BE2C (cell line): ENCODE results near the gene PSMD5.

Source experiments
- DNase-seq: peaks from one replicate; pipeline ENCODE4 v3.0.0-alpha.2; 2020
- H3K27me3 ChIP-seq: fragments of 250-450 bp; sonication (Bioruptor Pico); 2 replicates; pipeline ENCODE4 v1.5.1; 2020; ENCODE audit warnings: mild to moderate bottlenecking
- H3K36me3 ChIP-seq: fragments of 250-450 bp; sonication (Bioruptor Pico); 2 replicates; pipeline ENCODE4 v1.5.1; 2020; ENCODE audit warnings: mild to moderate bottlenecking
- H3K4me1 ChIP-seq: fragments of 250-450 bp; sonication (Bioruptor Pico); 2 replicates; pipeline ENCODE4 v1.5.1; 2020
- H3K4me3 ChIP-seq: 2 replicates; pipeline ENCODE4 v1.5.1; 2011; ENCODE audit warnings: low read depth, low read length
- H3K9me3 ChIP-seq: fragments of 250-450 bp; sonication (Bioruptor Pico); 2 replicates; pipeline ENCODE4 v1.5.1; 2020
- TF ChIP-seq, protein P1 (sequence below): IDR thresholded peaks from 2 replicates; pipeline ENCODE4 v1.5.1; 2012; ENCODE audit warnings: mild to moderate bottlenecking, low read depth, low read length

The PSMD5 gene

DNA sequence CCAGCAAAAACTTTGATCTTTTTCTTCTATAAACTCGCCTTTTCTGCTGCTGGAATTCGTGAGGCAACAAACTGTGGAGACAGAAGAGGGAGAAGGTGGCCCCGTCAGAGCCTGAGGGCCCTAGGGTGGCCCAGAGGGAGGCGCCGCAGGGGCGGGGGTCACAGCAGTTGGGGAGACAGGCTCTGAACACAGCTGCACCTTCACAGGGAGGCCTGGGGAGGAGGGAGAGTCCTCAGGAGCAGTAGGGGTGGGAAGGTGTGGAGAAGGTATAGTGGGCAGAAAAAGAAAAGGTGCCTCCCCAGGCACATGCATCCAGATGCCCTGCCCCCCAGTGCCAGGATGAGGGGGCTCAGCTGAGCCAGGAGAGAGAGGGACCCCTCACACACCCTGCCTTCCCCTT is 19.2 kb upstream of the PSMD5 start:
- TF ChIP-seq, protein P1, sequence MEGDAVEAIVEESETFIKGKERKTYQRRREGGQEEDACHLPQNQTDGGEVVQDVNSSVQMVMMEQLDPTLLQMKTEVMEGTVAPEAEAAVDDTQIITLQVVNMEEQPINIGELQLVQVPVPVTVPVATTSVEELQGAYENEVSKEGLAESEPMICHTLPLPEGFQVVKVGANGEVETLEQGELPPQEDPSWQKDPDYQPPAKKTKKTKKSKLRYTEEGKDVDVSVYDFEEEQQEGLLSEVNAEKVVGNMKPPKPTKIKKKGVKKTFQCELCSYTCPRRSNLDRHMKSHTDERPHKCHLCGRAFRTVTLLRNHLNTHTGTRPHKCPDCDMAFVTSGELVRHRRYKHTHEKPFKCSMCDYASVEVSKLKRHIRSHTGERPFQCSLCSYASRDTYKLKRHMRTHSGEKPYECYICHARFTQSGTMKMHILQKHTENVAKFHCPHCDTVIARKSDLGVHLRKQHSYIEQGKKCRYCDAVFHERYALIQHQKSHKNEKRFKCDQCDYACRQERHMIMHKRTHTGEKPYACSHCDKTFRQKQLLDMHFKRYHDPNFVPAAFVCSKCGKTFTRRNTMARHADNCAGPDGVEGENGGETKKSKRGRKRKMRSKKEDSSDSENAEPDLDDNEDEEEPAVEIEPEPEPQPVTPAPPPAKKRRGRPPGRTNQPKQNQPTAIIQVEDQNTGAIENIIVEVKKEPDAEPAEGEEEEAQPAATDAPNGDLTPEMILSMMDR, result no peak
- H3K36me3 ChIP-seq, result peaks cover 48% of the 10 kb centered on the region
- no peaks in the 10 kb centered on the region for H3K4me1 ChIP-seq

DNA sequence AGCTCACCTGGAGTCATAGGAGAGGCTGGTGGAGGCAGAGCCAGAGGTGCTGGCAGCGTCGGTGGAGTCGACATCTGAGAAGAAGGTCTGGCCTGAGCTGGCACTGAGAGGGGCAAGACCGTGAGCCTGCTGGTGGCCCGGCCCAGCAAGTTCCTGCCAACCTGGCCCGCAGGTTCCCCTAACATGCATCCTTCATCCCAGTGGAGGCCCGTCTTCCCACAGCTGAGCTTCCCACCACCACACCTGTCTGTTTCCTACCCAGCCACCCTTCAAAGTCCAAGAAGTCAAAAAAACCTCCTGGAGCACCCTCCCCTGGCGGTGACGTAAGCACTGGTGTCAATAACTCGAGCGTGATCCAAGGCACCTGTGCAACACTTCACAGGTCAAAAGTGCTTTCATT is 17.4 kb upstream of the PSMD5 start:
- no peak for DNase-seq
- TF ChIP-seq, protein P1, result no peak
- Histone ChIP-seq H3K9me3 (no peaks in the 10 kb centered on the region), H3K4me3 (no peak overlapping the region), H3K4me1 (no peaks in the 10 kb centered on the region), H3K36me3 (peaks cover 45% of the 10 kb centered on the region), H3K27me3 (no peaks in the 10 kb centered on the region)

More for the DNA sequence above, 19.2 kb upstream of the PSMD5 start:
- Histone ChIP-seq H3K27me3 (no peaks in the 10 kb centered on the region), H3K9me3 (no peaks in the 10 kb centered on the region), H3K4me3 (no peak overlapping the region)
- DNase-seq, result no peak

DNA sequence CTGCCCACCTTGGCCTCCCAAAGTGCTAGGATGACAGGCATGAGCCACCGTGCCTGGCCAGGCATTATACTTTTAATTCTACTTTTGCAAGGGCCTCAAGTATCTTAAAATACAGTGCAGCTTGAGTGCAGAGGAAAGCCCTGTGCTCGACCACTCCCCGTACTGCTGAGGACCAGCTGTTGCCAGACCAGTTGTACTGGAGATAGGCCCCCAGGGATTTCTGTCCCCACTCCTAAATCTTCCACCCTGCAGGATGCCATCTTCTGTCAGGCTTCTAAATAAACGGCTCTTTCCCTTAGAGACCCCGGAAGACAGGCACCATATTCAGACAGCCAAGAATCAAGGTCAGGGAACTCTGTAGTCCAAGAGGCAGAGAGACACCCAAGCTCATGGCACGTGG is 16.6 kb upstream of the PSMD5 start:
- no peak for DNase-seq

DNA sequence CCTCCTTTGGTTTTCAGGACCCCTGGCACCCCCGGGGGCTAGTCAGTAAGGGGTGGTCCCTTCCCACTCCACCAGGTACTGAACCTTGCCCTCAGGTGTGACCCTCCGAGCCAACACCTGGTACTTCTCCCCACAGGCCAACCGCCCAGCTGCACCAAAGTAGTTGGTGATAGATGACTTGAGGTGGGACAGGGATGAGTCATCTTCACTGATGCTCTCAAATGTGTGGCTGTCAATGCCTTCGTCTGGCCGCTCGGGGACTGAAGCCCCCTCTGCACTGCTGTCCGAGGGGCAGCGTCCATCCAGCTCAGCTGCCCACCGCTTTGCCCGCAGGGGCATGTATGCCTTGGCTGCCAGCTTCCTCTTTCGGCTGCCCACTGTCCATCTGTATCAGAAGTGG is 15.2 kb upstream of the PSMD5 start:
- DNase-seq, result no peak
- H3K4me1 ChIP-seq, result no peaks in the 10 kb centered on the region
- peaks cover 38% of the 10 kb centered on the region for H3K36me3 ChIP-seq
- H3K9me3 ChIP-seq, result no peaks in the 10 kb centered on the region
- TF ChIP-seq, protein P1, result no peak
- H3K4me3 ChIP-seq, result no peak overlapping the region
- no peaks in the 10 kb centered on the region for H3K27me3 ChIP-seq

More for the DNA sequence above, 16.6 kb upstream of the PSMD5 start:
- TF ChIP-seq, protein P1, result no peak
- Histone ChIP-seq H3K9me3 (no peaks in the 10 kb centered on the region), H3K4me1 (no peaks in the 10 kb centered on the region), H3K36me3 (peaks cover 45% of the 10 kb centered on the region), H3K27me3 (no peaks in the 10 kb centered on the region), H3K4me3 (no peak overlapping the region)

DNA sequence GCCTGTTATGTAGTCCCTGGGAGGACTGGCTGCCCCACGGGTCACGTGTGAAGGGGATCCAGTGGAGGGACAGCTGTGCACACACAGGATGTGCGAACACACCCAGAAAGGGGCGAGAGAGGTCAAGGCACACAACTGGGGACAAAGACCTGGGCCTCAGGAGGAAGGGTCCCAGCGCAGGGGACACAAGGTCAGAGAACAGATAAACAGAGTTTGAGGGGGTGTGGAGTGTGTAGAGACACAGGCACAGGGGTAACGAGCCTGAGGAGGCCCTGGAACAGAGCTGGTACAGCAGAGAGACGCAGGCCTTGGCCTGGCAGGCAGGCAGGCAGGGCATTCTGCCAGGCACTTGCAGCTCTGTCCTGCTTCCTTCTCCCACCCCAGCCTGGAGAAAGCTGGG is 14.8 kb upstream of the PSMD5 start:
- TF ChIP-seq, protein P1, result no peak
- peaks cover 38% of the 10 kb centered on the region for H3K36me3 ChIP-seq
- H3K4me1 ChIP-seq, result no peaks in the 10 kb centered on the region
- H3K4me3 ChIP-seq, result no peak overlapping the region
- DNase-seq, result no peak
- H3K27me3 ChIP-seq, result no peaks in the 10 kb centered on the region
- no peaks in the 10 kb centered on the region for H3K9me3 ChIP-seq

DNA sequence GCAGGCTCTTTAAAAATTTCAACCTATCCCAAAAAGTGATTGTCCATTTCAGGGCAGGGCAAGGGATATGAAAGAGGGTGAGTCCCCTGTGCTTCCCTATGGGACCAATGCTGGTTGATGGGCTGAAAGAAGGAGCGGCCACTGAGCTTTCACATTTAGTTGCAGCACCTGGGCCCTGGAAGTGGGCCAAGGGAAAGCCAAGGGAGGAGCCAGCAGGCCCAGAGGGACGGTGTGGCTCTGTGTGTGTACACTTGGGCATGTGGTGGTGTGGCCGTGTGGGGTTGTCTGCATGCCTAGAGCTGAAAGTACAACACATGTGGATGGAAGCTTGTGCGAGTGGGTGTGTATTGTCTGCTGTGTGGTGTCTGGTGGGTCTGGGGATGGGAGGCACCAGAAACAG is 14.0 kb upstream of the PSMD5 start:
- H3K4me3 ChIP-seq, result no peak overlapping the region
- DNase-seq, result no peak
- no peaks in the 10 kb centered on the region for H3K4me1 ChIP-seq
- H3K9me3 ChIP-seq, result no peaks in the 10 kb centered on the region
- H3K36me3 ChIP-seq, result peaks cover 36% of the 10 kb centered on the region
- no peaks in the 10 kb centered on the region for H3K27me3 ChIP-seq
- TF ChIP-seq, protein P1, result no peak
